OCI-LY3 (cell line): ENCODE results near the gene FUBP1.

Experiments used
- H2AFZ ChIP-seq: fragments of 200-600, 300-600 bp; shearing (Covaris generic); 2 replicates; pipeline ENCODE4 v1.6.0; 2014; ENCODE audit warnings: antibody characterized with exemption, low read depth, low read length
- H3K27ac ChIP-seq: fragments of 200-600, 300-600 bp; sonication (generic); 2 replicates; pipeline ENCODE4 v1.5.1; 2014; ENCODE audit warnings: mild to moderate bottlenecking, low read length, moderate library complexity, mixed read lengths
- H3K27me3 ChIP-seq: fragments of 200-600, 300-600 bp; sonication (generic); 2 replicates; pipeline ENCODE4 v1.6.1; 2014; ENCODE audit warnings: low read depth, low read length, mixed read lengths
- H3K36me3 ChIP-seq: fragments of 200-600, 300-600 bp; sonication (generic); replicated peaks from 2 replicates; pipeline ENCODE3; 2014; ENCODE audit warnings: low read depth, low read length, mixed read lengths
- H3K4me1 ChIP-seq: fragments of 300-600, 200-600 bp; sonication (generic); 2 replicates; pipeline ENCODE4 v1.6.1; 2014; ENCODE audit warnings: low read length, mixed read lengths
- H3K4me2 ChIP-seq: fragments of 200-600, 300-600 bp; sonication (generic); 2 replicates; pipeline ENCODE4 v1.6.1; 2014; ENCODE audit warnings: low read length, mixed read lengths
- H3K4me3 ChIP-seq: fragments of 300-600, 200-600 bp; sonication (generic); 2 replicates; pipeline ENCODE4 v1.5.1; 2014; ENCODE audit warnings: antibody characterized with exemption, mild to moderate bottlenecking, low read length, moderate library complexity
- H3K79me2 ChIP-seq: fragments of 300-600, 200-600 bp; shearing (Covaris generic); 2 replicates; pipeline ENCODE4 v1.6.1; 2014; ENCODE audit warnings: mild to moderate bottlenecking, low read length, mixed read lengths
- H3K9ac ChIP-seq: fragments of 300-600, 200-600 bp; shearing (Covaris generic); 2 replicates; pipeline ENCODE4 v1.6.0; 2014; ENCODE audit warnings: mild to moderate bottlenecking, low read length, moderate library complexity
- H3K9me3 ChIP-seq: fragments of 200-600, 300-600 bp; shearing (Covaris generic); 2 replicates; pipeline ENCODE4 v1.6.1; 2014; ENCODE audit warnings: low read length, mixed read lengths; ENCODE audit not compliant: insufficient read depth
- H4K20me1 ChIP-seq: fragments of 200-600, 300-600 bp; sonication (generic); 2 replicates; pipeline ENCODE4 v1.6.1; 2016; ENCODE audit warnings: low read length, mixed read lengths; ENCODE audit not compliant: insufficient read depth
- EZH2phosphoT487 ChIP-seq: fragments of 200-600 bp; shearing (Covaris generic); IDR thresholded peaks from 2 replicates; pipeline ENCODE4 v1.6.1; 2018; ENCODE audit warnings: antibody characterized with exemption, mixed run types, low read depth
- TF ChIP-seq, protein P1 (sequence below): fragments of 200-600, 300-600 bp; sonication (generic); IDR thresholded peaks from 2 replicates; pipeline ENCODE4 v1.5.1; 2014; ENCODE audit warnings: antibody characterized with exemption, low read length, low read depth

FUBP1 gene

GRCh38 chr1:77955709-77956108 is 23.2 kb downstream of the FUBP1 start:
- Histone ChIP-seq H3K27me3 (no peaks in the 10 kb centered on the region), H3K4me2 (no peak overlapping the region), H2AFZ (no peak overlapping the region), H3K27ac (no peak overlapping the region), H3K79me2 (peaks cover 24% of the 10 kb centered on the region), H3K4me1 (peaks cover 5% of the 10 kb centered on the region), H3K9ac (no peak overlapping the region), H3K4me3 (no peak overlapping the region), H4K20me1 (peaks cover 22% of the 10 kb centered on the region), H3K36me3 (peaks cover 58% of the 10 kb centered on the region), H3K9me3 (no peaks in the 10 kb centered on the region)
- TF ChIP-seq, protein P1, sequence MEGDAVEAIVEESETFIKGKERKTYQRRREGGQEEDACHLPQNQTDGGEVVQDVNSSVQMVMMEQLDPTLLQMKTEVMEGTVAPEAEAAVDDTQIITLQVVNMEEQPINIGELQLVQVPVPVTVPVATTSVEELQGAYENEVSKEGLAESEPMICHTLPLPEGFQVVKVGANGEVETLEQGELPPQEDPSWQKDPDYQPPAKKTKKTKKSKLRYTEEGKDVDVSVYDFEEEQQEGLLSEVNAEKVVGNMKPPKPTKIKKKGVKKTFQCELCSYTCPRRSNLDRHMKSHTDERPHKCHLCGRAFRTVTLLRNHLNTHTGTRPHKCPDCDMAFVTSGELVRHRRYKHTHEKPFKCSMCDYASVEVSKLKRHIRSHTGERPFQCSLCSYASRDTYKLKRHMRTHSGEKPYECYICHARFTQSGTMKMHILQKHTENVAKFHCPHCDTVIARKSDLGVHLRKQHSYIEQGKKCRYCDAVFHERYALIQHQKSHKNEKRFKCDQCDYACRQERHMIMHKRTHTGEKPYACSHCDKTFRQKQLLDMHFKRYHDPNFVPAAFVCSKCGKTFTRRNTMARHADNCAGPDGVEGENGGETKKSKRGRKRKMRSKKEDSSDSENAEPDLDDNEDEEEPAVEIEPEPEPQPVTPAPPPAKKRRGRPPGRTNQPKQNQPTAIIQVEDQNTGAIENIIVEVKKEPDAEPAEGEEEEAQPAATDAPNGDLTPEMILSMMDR = no peak
- no peak for TF ChIP-seq EZH2phosphoT487

DNA sequence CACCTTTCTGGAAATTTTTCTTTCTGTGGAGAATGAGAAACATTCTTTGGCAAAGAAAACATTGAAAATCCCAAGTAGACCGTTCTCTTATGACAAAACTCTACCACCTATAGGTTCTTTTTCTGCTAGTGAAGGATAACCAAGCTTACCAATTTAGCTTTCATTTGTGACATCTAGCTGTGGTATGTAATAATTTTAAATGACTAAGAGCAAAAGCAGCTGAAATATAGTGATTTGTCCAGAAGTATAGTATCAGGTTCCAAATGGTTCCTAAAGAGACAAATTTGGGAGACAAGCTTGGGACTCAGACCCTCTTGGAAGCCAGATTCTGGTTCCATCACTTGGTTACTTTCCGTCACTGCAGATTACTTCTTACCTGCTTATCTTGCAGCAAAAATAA is 24.4 kb downstream of the FUBP1 start:
- Histone ChIP-seq H2AFZ (no peak overlapping the region), H3K4me2 (no peak overlapping the region), H3K79me2 (peaks cover 13% of the 10 kb centered on the region), H3K27ac (no peak overlapping the region), H3K9ac (no peak overlapping the region), H4K20me1 (peaks cover 28% of the 10 kb centered on the region), H3K27me3 (no peaks in the 10 kb centered on the region), H3K9me3 (no peaks in the 10 kb centered on the region), H3K36me3 (peaks cover 51% of the 10 kb centered on the region), H3K4me3 (no peak overlapping the region), H3K4me1 (peaks cover 7% of the 10 kb centered on the region)
- TF ChIP-seq, protein P1 = no peak
- no peak for TF ChIP-seq EZH2phosphoT487

DNA sequence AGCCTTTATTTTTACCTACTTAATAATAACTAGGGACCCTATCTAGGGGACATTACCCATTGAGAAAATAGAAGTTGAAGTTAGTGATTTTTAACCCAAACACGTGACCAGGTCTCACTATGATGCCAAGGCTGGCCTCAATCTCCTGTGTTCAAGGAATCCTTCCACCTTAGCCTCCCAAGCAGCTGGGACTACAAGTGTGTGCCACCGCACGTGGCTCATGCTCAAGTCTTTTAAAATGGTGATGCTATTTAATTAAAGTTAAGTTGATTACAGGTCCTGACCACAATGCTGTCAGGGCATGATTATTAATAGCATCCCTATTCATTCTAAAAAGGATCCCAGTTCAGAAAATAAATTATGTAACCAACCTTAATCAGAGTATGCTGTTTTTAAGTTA is 25.0 kb downstream of the FUBP1 start:
- no peak overlapping the region for H3K27ac ChIP-seq
- H3K9ac ChIP-seq = no peak overlapping the region
- TF ChIP-seq EZH2phosphoT487 = no peak
- TF ChIP-seq, protein P1 = no peak
- peaks cover 27% of the 10 kb centered on the region for H4K20me1 ChIP-seq
- H3K4me1 ChIP-seq = peaks cover 7% of the 10 kb centered on the region
- no peaks in the 10 kb centered on the region for H3K9me3 ChIP-seq
- no peak overlapping the region for H3K4me2 ChIP-seq
- H2AFZ ChIP-seq = no peak overlapping the region
- no peaks in the 10 kb centered on the region for H3K27me3 ChIP-seq
- peaks cover 50% of the 10 kb centered on the region for H3K36me3 ChIP-seq
- H3K4me3 ChIP-seq = no peak overlapping the region
- peaks cover 15% of the 10 kb centered on the region for H3K79me2 ChIP-seq

DNA sequence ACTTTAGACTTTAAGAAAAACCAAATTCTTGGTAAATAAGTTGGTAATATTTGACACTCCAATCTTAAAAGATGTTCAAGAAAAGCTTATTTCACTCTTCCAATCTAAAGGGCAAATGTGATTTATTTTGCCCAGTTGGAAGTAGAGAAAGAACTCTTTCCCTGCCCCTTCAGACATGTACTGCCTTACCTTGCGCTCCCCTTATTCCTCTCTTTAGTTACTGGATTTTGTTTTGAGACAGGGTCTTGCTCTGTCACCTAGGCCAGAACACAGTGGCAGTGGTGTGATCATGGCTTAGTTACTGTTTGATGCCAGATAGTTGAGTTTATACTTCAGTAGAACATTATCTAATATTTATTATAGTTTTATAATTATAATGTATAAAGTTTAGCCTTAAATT is 27.5 kb downstream of the FUBP1 start:
- Histone ChIP-seq H3K9ac (no peak overlapping the region), H2AFZ (no peak overlapping the region), H3K9me3 (no peaks in the 10 kb centered on the region), H3K79me2 (peaks cover 15% of the 10 kb centered on the region), H3K4me2 (no peak overlapping the region), H3K27ac (no peak overlapping the region), H3K27me3 (no peaks in the 10 kb centered on the region), H3K4me3 (no peak overlapping the region), H4K20me1 (peaks cover 31% of the 10 kb centered on the region), H3K36me3 (peaks cover 59% of the 10 kb centered on the region), H3K4me1 (peaks cover 7% of the 10 kb centered on the region)
- TF ChIP-seq EZH2phosphoT487 = no peak
- TF ChIP-seq, protein P1 = no peak
